Kidney (tissue), 14 donors: ENCODE data around the gene PRELID3B. TPM values are rescaled to one million over a fixed set of nuclear protein-coding genes. Genes with fewer than 3 reads are reported as not detected.

Source experiments
- DNase-seq, 5 donors: peaks; one replicate each; pipeline ENCODE4 v3.0.0-alpha.2; 2013 to 2020
- FAIRE-seq: peaks from 2 replicates; lab custom pipeline; 2012; peaks lifted over from hg19 to GRCh38; lab: Jason Lieb, UNC
- H3K27ac ChIP-seq, 2 donors: one replicate each; pipeline ENCODE4 v1.7.0; 2013; ENCODE audit warnings: low read depth in 2 of 2, low read length in 2 of 2, inconsistent platforms in 1 of 2
- H3K27me3 ChIP-seq: one replicate; pipeline ENCODE4 v1.7.1; 2013; ENCODE audit warnings: low read length, inconsistent platforms; ENCODE audit not compliant: control insufficient read depth, insufficient read depth
- H3K36me3 ChIP-seq, 3 donors: one replicate each; pipeline versions ENCODE4 v1.7.0 to v1.7.1; 2013; ENCODE audit warnings: low read length in 3 of 3, control low read depth in 1 of 3, inconsistent platforms in 1 of 3; ENCODE audit not compliant: insufficient read depth in 3 of 3, control insufficient read depth in 2 of 3
- H3K4me1 ChIP-seq, 3 donors: one replicate each; pipeline versions ENCODE4 v1.7.0 to v1.7.1; 2013; ENCODE audit warnings: low read length in 3 of 3, inconsistent platforms in 1 of 3, low read depth in 1 of 3; ENCODE audit not compliant: control insufficient read depth in 2 of 3, insufficient read depth in 2 of 3
- H3K4me3 ChIP-seq, 3 donors: one replicate each; pipeline versions ENCODE4 v1.7.0 to v1.8.1; 2013; ENCODE audit warnings: low read length in 3 of 3, control low read depth in 1 of 3, inconsistent platforms in 1 of 3
- H3K9ac ChIP-seq, 3 donors: one replicate each; pipeline versions ENCODE4 v1.7.0 to v1.7.1; 2013; ENCODE audit warnings: low read length in 3 of 3, control low read depth in 1 of 3, inconsistent platforms in 1 of 3
- H3K9me3 ChIP-seq, 3 donors: one replicate each; pipeline versions ENCODE4 v1.7.0 to v1.7.1; 2013; ENCODE audit warnings: low read length in 3 of 3, control low read depth in 1 of 3, inconsistent platforms in 1 of 3; ENCODE audit not compliant: control insufficient read depth in 2 of 3, insufficient read depth in 1 of 3
- intact Hi-C: fragments of 100-400 bp; cut with DNase I; formaldehyde crosslinking; loops from one replicate; pipeline ENCODE4 v1.11.1; 2022
- polyA plus RNA-seq: library from polyadenylated mRNA; stranded (reverse); fragments of 350-450 nt; fragmentation: Illumina TruSeq; extraction: RNeasy Lipid Tissue Mini Kit (QIAGEN cat#74804); gene quantifications from one replicate; pipeline ENCODE4 v1.2.3, GENCODE V29; 2014; ENCODE audit warnings: low read depth, low replicate concordance; ENCODE audit not compliant: insufficient read depth
- total RNA-seq: library from RNA; stranded (reverse); fragmentation: NEBNext Ultra II Directional; extraction: Animal tissue kit (Norgen Biotek cat#: 25700); gene quantifications from one replicate; pipeline ENCODE4 v1.2.1, GENCODE V29; 2021
- TF ChIP-seq, protein P1 (sequence below): IDR thresholded peaks from 3 replicates; pipeline ENCODE4 v1.5.1; 2012; ENCODE audit warnings: mild to moderate bottlenecking, moderate library complexity, borderline replicate concordance; ENCODE audit not compliant: insufficient read depth; ENCODE audit errors: extremely low read depth
- donor health status: control.
- donor health status: control.
- donor health status: control.
- donor health status: control.
- donor health status: control.
- donor health status: DM: yes; HTN: yes; CAD: no.
- donor health status: Normal renal cell carcinoma (clear cell type).

PRELID3B gene
- total and polyA plus RNA-seq, 2 donors from 2014 or later, result 26.4 to 38.5 TPM

DNA sequence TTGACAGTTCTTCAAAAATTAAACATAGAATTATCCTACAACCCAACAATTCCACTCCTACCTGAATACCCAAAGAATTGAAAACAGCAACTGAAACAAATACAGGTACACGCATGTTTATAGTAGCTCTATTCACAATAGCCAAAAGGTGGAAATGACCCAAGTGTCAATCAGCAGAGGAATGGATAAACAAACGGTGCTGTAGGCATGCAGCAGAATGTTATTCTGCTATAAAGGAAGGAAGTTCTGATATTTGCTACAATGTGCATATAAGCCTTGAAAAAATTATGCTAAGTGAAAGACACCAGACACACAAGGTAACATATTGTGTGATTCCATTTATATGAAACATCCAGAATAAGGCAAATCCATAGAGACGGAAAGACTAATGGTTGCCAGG, 38.5 kb upstream of the PRELID3B start:
- TF ChIP-seq, protein P1, sequence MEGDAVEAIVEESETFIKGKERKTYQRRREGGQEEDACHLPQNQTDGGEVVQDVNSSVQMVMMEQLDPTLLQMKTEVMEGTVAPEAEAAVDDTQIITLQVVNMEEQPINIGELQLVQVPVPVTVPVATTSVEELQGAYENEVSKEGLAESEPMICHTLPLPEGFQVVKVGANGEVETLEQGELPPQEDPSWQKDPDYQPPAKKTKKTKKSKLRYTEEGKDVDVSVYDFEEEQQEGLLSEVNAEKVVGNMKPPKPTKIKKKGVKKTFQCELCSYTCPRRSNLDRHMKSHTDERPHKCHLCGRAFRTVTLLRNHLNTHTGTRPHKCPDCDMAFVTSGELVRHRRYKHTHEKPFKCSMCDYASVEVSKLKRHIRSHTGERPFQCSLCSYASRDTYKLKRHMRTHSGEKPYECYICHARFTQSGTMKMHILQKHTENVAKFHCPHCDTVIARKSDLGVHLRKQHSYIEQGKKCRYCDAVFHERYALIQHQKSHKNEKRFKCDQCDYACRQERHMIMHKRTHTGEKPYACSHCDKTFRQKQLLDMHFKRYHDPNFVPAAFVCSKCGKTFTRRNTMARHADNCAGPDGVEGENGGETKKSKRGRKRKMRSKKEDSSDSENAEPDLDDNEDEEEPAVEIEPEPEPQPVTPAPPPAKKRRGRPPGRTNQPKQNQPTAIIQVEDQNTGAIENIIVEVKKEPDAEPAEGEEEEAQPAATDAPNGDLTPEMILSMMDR, result no peak
- no peak for FAIRE-seq
- no peak for DNase-seq
- Histone ChIP-seq H3K27me3 (no peaks in the 10 kb centered on the region), H3K27ac (no peak overlapping the region), H3K4me3 (no peak overlapping the region), H3K9me3 (no peaks in the 10 kb centered on the region), H3K36me3 (no peaks in the 10 kb centered on the region), H3K4me1 (no peaks in the 10 kb centered on the region), H3K9ac (no peak overlapping the region)
- intact Hi-C loops, result no loop called here

DNA sequence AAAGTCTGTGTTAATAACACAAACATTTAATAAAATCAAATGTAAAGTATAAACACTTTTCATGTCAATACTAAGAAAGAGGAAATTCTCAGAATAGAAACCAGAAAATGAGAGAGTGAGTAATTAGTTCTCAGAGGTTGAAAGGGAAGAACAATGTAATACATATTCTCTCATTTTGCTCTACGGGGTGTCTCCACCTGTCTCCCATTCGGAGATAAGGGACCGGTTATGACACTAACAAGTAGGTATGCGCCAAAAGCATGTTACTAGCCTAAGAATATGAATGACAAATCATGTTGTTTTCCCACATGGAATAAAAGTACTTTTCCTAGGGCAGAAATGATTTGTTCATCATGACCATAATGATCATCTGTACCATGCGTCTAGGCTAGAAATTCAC, 35.6 kb upstream of the PRELID3B start:
- DNase-seq, result no peak
- FAIRE-seq, result no peak
- intact Hi-C loops, result loop anchor here (10.0 kb wide), 1 partner anchor 147 kb away; no protein-coding TSS in a partner anchor
- Histone ChIP-seq H3K9me3 (no peaks in the 10 kb centered on the region), H3K4me3 (no peak overlapping the region), H3K4me1 (no peaks in the 10 kb centered on the region), H3K9ac (no peak overlapping the region), H3K27me3 (no peaks in the 10 kb centered on the region), H3K27ac (no peak overlapping the region), H3K36me3 (no peaks in the 10 kb centered on the region)
- TF ChIP-seq, protein P1, result no peak

DNA sequence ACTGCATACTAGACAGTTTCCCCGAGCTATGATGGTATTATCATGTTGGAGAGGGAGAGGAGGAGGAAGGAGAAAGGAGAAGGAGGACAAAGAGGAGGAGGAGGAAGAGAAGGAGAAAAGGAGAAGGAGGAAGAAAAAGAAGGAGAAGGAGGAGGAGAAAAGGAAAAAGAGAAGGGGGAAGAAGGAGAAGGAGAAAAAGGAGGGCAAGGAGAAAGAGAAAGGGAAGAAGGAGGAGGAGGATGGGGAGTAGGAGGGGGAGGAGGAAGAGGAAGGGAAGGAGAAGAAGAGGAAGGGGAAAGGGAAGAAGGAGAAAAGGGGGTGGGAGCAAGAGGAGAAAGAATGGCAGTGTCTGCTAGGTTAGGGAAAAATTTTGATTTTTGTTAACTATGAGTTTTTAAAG, 35.1 kb upstream of the PRELID3B start:
- Histone ChIP-seq H3K36me3 (no peaks in the 10 kb centered on the region), H3K9me3 (no peaks in the 10 kb centered on the region), H3K27ac (no peak overlapping the region), H3K9ac (no peak overlapping the region), H3K27me3 (no peaks in the 10 kb centered on the region), H3K4me1 (no peaks in the 10 kb centered on the region), H3K4me3 (no peak overlapping the region)
- DNase-seq (no peak), FAIRE-seq (no peak)
- TF ChIP-seq, protein P1, result no peak
- intact Hi-C loops, result loop anchor here (10.0 kb wide), 1 partner anchor 147 kb away; no protein-coding TSS in a partner anchor

DNA sequence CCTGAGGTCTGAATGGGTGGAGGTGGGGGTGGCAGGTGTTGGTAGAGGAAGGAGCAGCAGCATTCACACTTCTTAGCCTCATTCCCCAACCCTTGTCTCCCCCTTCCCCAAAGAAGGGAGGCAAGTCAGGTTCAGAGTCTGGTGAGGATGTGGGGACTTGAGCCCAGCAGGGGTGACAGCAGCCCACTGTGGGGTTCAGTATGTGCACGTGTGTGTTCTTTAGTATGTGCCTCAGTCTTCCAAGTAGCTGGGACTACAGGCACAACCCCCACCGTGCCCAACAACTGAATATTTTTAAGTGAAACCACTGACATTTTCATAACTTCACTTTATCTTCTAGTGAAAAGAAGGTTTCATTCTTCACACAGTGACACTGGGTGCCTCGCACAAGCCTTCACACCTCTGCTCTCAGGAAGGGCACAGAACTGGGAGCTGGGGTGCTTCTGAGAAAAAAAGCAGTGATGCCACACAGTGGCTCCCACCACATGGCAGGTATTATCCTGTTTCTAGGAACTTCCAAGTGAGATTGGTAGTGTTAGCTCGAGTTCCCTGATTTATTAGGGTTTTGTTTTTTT, 33.4 kb upstream of the PRELID3B start:
- FAIRE-seq, result no peak
- H3K4me1 ChIP-seq, result no peaks in the 10 kb centered on the region
- no peaks in the 10 kb centered on the region for H3K36me3 ChIP-seq
- TF ChIP-seq, protein P1, result no peak
- H3K27ac ChIP-seq, result no peak overlapping the region
- intact Hi-C loops, result loop anchor here (10.0 kb wide), 1 partner anchor 149 kb away; no protein-coding TSS in a partner anchor
- no peak overlapping the region for H3K9ac ChIP-seq
- no peak for DNase-seq
- no peaks in the 10 kb centered on the region for H3K9me3 ChIP-seq
- H3K4me3 ChIP-seq, result no peak overlapping the region
- H3K27me3 ChIP-seq, result no peaks in the 10 kb centered on the region
